Gastroesophageal sphincter (tissue), 4 donors: ENCODE results near the gene PREX1. TPM values are rescaled to one million over a fixed set of nuclear protein-coding genes. Genes with fewer than 3 reads are reported as not detected.

Source experiments
- ATAC-seq: fragments of 150-250 bp; one replicate; pipeline ENCODE4 v1.9.1; 2016; ENCODE audit warnings: mild to moderate bottlenecking, moderate library complexity
- H3K27ac ChIP-seq, 4 donors: fragments of 200-600 bp; sonication (generic) in 3 of 4; 1 replicate in 3 of 4; 2 replicates in 1 of 4; pipeline ENCODE4 v1.5.1; 2016 to 2019
- H3K27me3 ChIP-seq: fragments of 200-600 bp; sonication (generic); one replicate; pipeline ENCODE4 v1.5.1; 2019
- H3K36me3 ChIP-seq, 2 donors: fragments of 200-600 bp; sonication (generic); one replicate each; pipeline ENCODE4 v1.5.1; 2019; ENCODE audit warnings: control low read depth in 1 of 2
- H3K4me1 ChIP-seq, 3 donors: fragments of 200-600 bp; sonication (generic); 1 replicate in 2 of 3; 2 replicates in 1 of 3; pipeline ENCODE4 v1.5.1; 2016 to 2019; ENCODE audit warnings: control low read depth in 2 of 3
- H3K4me3 ChIP-seq, 2 donors: fragments of 200-600 bp; sonication (generic); one replicate each; pipeline ENCODE4 v1.5.1; 2019; ENCODE audit warnings: mild to moderate bottlenecking in 1 of 2, moderate library complexity in 1 of 2
- H3K9me3 ChIP-seq, 3 donors: fragments of 200-600 bp; sonication (generic); one replicate each; pipeline ENCODE4 v1.5.1; 2017 to 2019; ENCODE audit warnings: control low read depth in 2 of 3
- EP300 ChIP-seq: sonication (generic); formaldehyde crosslinking; IDR thresholded peaks from one replicate; pipeline ENCODE4 v1.6.1; 2017; ENCODE audit warnings: antibody characterized with exemption, mild to moderate bottlenecking
- POLR2A ChIP-seq, 2 donors: fragments of 450-650 bp; IDR thresholded peaks; one replicate each; pipeline ENCODE4 v1.6.1; 2017; ENCODE audit warnings: antibody characterized with exemption in 2 of 2, mild to moderate bottlenecking in 2 of 2, moderate library complexity in 1 of 2
- POLR2AphosphoS5 ChIP-seq: sonication (generic); formaldehyde crosslinking; IDR thresholded peaks from one replicate; pipeline ENCODE4 v1.6.1; 2017; ENCODE audit warnings: antibody characterized with exemption
- WGBS, 2 donors: methylation state at CpG; one replicate each; pipeline ENCODE4 v1.1.5; 2018; ENCODE audit warnings: low coverage in 1 of 2; 5-methylcytosine and 5-hydroxymethylcytosine counted together
- total RNA-seq, 4 donors: library from RNA; depleted of rRNA; stranded (reverse); fragments of >200 nt; gene quantifications; one replicate each; pipeline ENCODE4 v1.1.0, GENCODE V29; 2016
- TF ChIP-seq, protein P1 (sequence below), 4 experiments: fragments of 200-600 bp in 2 of 4; fragments of 450-650 bp in 2 of 4; sonication (generic) in 1 of 4; IDR thresholded peaks; one replicate each; pipeline ENCODE4 v1.5.1; 2017 to 2019; ENCODE audit warnings: antibody characterized with exemption in 4 of 4, mild to moderate bottlenecking in 2 of 4, moderate library complexity in 2 of 4

The PREX1 gene
- total RNA-seq, 4 donors from 2014 or later = 16.3 to 35.7 (median 20.0) TPM

DNA sequence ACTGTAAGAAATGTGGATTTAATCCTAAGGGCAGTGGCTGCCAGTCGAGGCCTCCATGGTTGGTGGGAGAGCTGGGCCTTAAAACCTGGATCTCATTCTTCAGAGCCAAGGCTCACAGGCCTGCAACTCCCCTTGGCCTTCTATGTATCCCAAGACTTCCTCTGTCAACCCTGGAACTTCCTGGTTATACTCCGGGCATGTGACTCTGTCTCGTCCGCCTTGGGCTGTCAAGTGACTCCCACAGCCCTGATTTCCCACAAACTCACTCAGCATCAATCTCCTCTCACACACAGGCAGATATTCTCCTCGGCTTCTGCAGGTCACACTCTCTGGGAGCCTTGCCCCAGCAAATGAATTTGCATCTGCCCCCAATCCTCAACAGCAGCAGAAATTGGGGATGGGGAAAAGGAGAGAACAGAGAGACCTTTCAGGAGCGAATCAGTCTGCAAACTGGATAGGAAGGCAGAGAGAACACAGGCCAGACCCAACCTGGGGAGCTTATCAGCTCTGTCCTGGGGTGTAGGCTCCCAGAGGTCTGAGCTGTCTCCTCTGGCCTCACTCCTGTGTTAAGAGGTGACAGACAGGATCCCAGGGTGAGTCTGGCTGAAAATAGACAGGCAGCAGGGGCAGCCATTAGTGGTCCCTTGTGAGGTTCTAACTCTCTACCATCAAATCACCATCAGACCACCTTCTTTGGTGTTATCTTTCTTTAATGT lies 30.4 kb upstream of the PREX1 start:
- Histone ChIP-seq H3K27ac (no peak overlapping the region), H3K4me1 (peaks cover 0 to 5% (median 0%) of the 10 kb centered on the region in 3 donors), H3K36me3 (no peaks in the 10 kb centered on the region), H3K9me3 (no peaks in the 10 kb centered on the region), H3K4me3 (no peak overlapping the region), H3K27me3 (no peaks in the 10 kb centered on the region)
- WGBS, 2 donors = 71 to 80% methylated on average over 1 to 6 of the region's 6 CpGs
- ATAC-seq = no peak
- TF ChIP-seq POLR2A (IDR thresholded peaks at IDR 0.05) = no peak
- TF ChIP-seq, protein P1, sequence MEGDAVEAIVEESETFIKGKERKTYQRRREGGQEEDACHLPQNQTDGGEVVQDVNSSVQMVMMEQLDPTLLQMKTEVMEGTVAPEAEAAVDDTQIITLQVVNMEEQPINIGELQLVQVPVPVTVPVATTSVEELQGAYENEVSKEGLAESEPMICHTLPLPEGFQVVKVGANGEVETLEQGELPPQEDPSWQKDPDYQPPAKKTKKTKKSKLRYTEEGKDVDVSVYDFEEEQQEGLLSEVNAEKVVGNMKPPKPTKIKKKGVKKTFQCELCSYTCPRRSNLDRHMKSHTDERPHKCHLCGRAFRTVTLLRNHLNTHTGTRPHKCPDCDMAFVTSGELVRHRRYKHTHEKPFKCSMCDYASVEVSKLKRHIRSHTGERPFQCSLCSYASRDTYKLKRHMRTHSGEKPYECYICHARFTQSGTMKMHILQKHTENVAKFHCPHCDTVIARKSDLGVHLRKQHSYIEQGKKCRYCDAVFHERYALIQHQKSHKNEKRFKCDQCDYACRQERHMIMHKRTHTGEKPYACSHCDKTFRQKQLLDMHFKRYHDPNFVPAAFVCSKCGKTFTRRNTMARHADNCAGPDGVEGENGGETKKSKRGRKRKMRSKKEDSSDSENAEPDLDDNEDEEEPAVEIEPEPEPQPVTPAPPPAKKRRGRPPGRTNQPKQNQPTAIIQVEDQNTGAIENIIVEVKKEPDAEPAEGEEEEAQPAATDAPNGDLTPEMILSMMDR (IDR thresholded peaks at IDR 0.05) = no peak
- TF ChIP-seq EP300 = no peak
- no peak for TF ChIP-seq POLR2AphosphoS5

DNA sequence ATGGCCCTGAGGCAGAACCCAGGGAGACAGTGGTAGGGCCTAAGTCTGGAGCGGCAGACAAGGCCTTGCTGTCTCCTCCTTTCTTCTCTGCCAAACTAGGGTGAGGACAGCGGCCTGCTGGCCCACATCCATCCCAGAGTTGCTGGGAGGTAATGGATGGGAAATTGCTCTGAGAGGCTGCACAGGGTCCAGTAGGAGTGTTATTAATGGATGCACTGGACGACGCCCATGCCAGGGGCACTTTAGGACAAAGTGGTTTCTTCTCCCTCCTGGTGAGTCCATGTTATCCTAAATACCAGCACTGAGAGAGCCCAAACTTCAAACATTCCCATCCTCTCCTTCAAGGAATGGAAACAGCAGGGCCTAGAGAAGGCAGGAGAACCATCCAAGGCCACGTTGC lies 28.3 kb upstream of the PREX1 start:
- no peaks in the 10 kb centered on the region for H3K9me3 ChIP-seq
- H3K4me3 ChIP-seq = no peak overlapping the region
- no peaks in the 10 kb centered on the region for H3K27me3 ChIP-seq
- no peaks in the 10 kb centered on the region for H3K36me3 ChIP-seq
- TF ChIP-seq POLR2AphosphoS5 (no peak), EP300 (no peak), POLR2A (IDR thresholded peaks at IDR 0.05) (no peak)
- TF ChIP-seq, protein P1 (IDR thresholded peaks at IDR 0.05) = no peak
- no peak overlapping the region for H3K27ac ChIP-seq
- H3K4me1 ChIP-seq = no peaks in the 10 kb centered on the region
- ATAC-seq = no peak
- 72 to 84% methylated on average over 2 to 3 of the region's 5 CpGs for WGBS, 2 donors

DNA sequence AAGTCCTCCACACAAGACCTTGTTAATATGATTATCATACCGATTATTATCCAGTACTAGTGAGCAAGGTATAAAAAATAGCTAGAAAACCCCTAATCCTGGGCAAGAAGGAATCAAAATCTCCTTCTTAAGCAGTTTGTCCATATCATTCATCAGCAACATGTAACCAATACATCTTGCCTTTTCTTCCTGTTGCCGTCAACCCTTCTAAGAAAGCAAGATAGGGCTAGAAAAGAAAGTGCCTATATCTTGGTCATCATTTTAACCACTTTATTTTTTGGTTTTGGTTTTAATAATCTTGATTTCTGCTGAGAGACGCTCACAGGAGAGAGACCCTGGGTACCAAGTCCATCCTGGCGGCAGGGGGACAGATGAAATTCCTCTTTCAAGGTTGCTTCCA lies 27.2 kb upstream of the PREX1 start:
- ATAC-seq = no peak
- no peak overlapping the region for H3K4me3 ChIP-seq
- no peaks in the 10 kb centered on the region for H3K9me3 ChIP-seq
- no peak overlapping the region for H3K27ac ChIP-seq
- H3K27me3 ChIP-seq = no peaks in the 10 kb centered on the region
- no peaks in the 10 kb centered on the region for H3K4me1 ChIP-seq
- 91 to 100% methylated on average over 3 to 4 of the region's 4 CpGs for WGBS, 2 donors
- TF ChIP-seq EP300 (no peak), POLR2AphosphoS5 (no peak), POLR2A (IDR thresholded peaks at IDR 0.05) (no peak)
- TF ChIP-seq, protein P1 (IDR thresholded peaks at IDR 0.05) = no peak
- H3K36me3 ChIP-seq = no peaks in the 10 kb centered on the region

DNA sequence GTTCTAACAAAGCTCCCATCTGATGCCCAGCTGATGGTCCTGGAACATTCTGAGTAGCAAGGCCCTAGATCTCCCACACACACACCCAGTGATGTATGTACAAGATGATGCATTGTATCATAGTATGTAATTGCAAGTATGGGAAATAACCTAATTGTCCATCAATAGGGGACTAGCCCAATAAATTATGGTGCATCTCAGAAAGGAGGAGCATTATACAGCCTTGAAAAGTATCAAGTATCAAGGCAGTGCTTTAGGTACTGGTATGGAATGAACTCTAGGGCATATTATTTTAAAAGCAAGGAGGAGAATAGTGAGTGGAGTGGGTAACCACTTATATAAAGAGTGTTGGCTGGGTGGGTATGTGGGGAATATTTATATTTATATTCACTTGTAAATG lies 24.8 kb upstream of the PREX1 start:
- Histone ChIP-seq H3K27ac (no peak overlapping the region), H3K27me3 (no peaks in the 10 kb centered on the region), H3K36me3 (no peaks in the 10 kb centered on the region), H3K4me1 (no peaks in the 10 kb centered on the region), H3K4me3 (no peak overlapping the region), H3K9me3 (no peaks in the 10 kb centered on the region)
- no peak for TF ChIP-seq POLR2A (IDR thresholded peaks at IDR 0.05)
- TF ChIP-seq, protein P1 (IDR thresholded peaks at IDR 0.05) = no peak
- TF ChIP-seq POLR2AphosphoS5 = no peak
- TF ChIP-seq EP300 = no peak
- ATAC-seq = no peak

DNA sequence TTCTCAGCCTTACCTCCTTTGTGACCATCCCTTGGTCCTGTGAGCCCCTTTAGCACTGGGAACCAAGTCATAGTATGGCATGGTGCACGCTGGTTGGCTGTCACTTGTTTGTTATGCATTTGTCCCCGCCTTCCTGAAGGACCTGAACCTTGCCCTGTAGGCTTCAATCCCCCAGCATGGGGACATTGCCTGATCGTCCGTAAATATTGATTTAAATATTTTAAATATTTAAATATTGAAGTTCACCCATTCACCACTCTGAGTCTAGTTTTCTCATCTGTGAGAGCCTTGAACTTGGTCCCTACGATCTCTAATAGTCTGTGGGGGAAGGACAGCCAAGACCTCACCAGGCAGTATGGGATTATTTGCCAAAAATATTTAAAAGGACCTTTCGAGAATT lies 23.8 kb upstream of the PREX1 start:
- TF ChIP-seq EP300 = no peak
- TF ChIP-seq POLR2A (IDR thresholded peaks at IDR 0.05) = no peak
- ATAC-seq = no peak
- Histone ChIP-seq H3K27ac (no peak overlapping the region), H3K4me3 (no peak overlapping the region), H3K36me3 (no peaks in the 10 kb centered on the region), H3K9me3 (no peaks in the 10 kb centered on the region), H3K27me3 (no peaks in the 10 kb centered on the region), H3K4me1 (no peaks in the 10 kb centered on the region)
- 97 to 100% methylated on average over 4 to 6 of the region's 6 CpGs for WGBS, 2 donors
